Hepatocyte (in vitro differentiated cells): ENCODE measurements around the gene HNMT. TPM values are rescaled to one million over a fixed set of nuclear protein-coding genes. Genes with fewer than 3 reads are reported as not detected.

ENCODE experiments used
- DNase-seq: peaks from one replicate; pipeline ENCODE4 v3.0.0-alpha.2; 2016; ENCODE audit warnings: low spot score
- H2AFZ ChIP-seq: fragments of 200-600 bp; sonication (generic); 2 replicates; pipeline ENCODE4 v1.6.0; 2016; ENCODE audit warnings: antibody characterized with exemption, mild to moderate bottlenecking
- H3K27ac ChIP-seq: fragments of 200-600 bp; sonication (generic); 2 replicates; pipeline ENCODE4 v1.5.1; 2016; ENCODE audit warnings: mild to moderate bottlenecking
- H3K27me3 ChIP-seq: fragments of 200-600 bp; sonication (generic); 2 replicates; pipeline ENCODE4 v1.6.1; 2016
- H3K36me3 ChIP-seq: fragments of 200-600 bp; sonication (generic); replicated peaks from 2 replicates; pipeline ENCODE4 v1.5.1; 2016; ENCODE audit warnings: low read depth; ENCODE audit not compliant: insufficient read depth
- H3K4me1 ChIP-seq: fragments of 200-600 bp; sonication (generic); 2 replicates; pipeline ENCODE4 v1.5.1; 2016; ENCODE audit warnings: mild to moderate bottlenecking, moderate library complexity; ENCODE audit not compliant: insufficient read depth
- H3K4me2 ChIP-seq: fragments of 200-600 bp; sonication (generic); 2 replicates; pipeline ENCODE4 v1.6.0; 2016
- H3K4me3 ChIP-seq: fragments of 200-600 bp; sonication (generic); 2 replicates; pipeline ENCODE4 v1.5.1; 2016; ENCODE audit warnings: mild to moderate bottlenecking
- H3K79me2 ChIP-seq: fragments of 200-600 bp; sonication (generic); 2 replicates; pipeline ENCODE4 v1.6.0; 2017; ENCODE audit warnings: mild to moderate bottlenecking
- H3K9me2 ChIP-seq: fragments of 200-600 bp; sonication (generic); replicated peaks from 2 replicates; pipeline ENCODE4 v1.6.0; 2017; ENCODE audit warnings: mild to moderate bottlenecking; ENCODE audit not compliant: insufficient read depth
- H3K9me3 ChIP-seq: fragments of 200-600 bp; sonication (generic); 2 replicates; pipeline ENCODE4 v1.5.1; 2016; ENCODE audit warnings: low read depth, mild to moderate bottlenecking
- H4K20me1 ChIP-seq: fragments of 200-600 bp; sonication (generic); 2 replicates; pipeline ENCODE4 v1.6.0; 2016; ENCODE audit warnings: mild to moderate bottlenecking; ENCODE audit not compliant: insufficient read depth, poor library complexity, severe bottlenecking
- EZH2 ChIP-seq: fragments of 200-600 bp; sonication (generic); IDR thresholded peaks from 2 replicates; pipeline ENCODE4 v1.6.1; 2016; ENCODE audit warnings: antibody characterized with exemption, mild to moderate bottlenecking, borderline replicate concordance
- EZH2phosphoT487 ChIP-seq: fragments of 200-600 bp; sonication (generic); IDR thresholded peaks from one replicate; pipeline ENCODE4 v1.6.1; 2018; ENCODE audit warnings: antibody characterized with exemption, mild to moderate bottlenecking, low read depth, moderate library complexity; ENCODE audit not compliant: unreplicated experiment, severe bottlenecking
- WGBS: methylation state at CpG from one replicate; pipeline ENCODE4 v1.1.6; 2016; ENCODE audit warnings: low lambda C conversion rate; ENCODE audit errors: missing lambda C conversion rate; 5-methylcytosine and 5-hydroxymethylcytosine counted together
- polyA plus RNA-seq: library from polyadenylated mRNA; unstranded; fragments of >200 nt; fragmentation: Nextera tagmentation; extraction: Ambion mirVana; gene quantifications from 2 replicates; pipeline ENCODE4 v1.2.1, GENCODE V29; 2016
- total RNA-seq: library from RNA; depleted of rRNA; stranded (reverse); fragments of >200 nt; gene quantifications from 2 replicates; pipeline ENCODE4 v1.2.3, GENCODE V29; 2014
- TF ChIP-seq, protein P1 (sequence below): fragments of 200-600 bp; sonication (generic); IDR thresholded peaks from 2 replicates; pipeline ENCODE4 v1.5.1; 2016; ENCODE audit warnings: antibody characterized with exemption, mild to moderate bottlenecking; ENCODE audit not compliant: poor library complexity

Gene HNMT
- total and polyA plus RNA-seq, 2 experiments from 2014 or later: 23.4 to 26.3 TPM

DNA sequence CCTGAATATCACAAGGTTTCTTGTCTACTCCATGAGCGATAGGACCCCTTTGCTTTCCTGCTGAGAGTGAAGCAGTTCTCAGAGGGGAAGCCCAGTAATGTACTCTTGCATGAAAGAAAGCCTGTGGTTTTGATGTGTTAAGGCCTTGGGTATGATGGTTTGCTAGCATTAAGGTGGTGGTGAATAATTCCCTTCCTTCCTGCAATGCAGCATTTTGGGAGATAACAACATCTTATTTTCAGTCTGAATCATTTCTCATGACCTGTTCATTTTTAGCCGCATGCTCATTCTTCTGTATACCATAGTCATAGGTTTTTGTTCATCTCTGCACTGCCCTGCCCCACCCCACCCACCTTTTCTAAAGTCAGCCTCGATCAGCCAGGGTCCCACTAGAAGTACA, 66.2 kb downstream of the HNMT start:
- H4K20me1 ChIP-seq: no peaks in the 10 kb centered on the region
- no peak for TF ChIP-seq EZH2phosphoT487
- no peak for TF ChIP-seq EZH2
- TF ChIP-seq, protein P1, sequence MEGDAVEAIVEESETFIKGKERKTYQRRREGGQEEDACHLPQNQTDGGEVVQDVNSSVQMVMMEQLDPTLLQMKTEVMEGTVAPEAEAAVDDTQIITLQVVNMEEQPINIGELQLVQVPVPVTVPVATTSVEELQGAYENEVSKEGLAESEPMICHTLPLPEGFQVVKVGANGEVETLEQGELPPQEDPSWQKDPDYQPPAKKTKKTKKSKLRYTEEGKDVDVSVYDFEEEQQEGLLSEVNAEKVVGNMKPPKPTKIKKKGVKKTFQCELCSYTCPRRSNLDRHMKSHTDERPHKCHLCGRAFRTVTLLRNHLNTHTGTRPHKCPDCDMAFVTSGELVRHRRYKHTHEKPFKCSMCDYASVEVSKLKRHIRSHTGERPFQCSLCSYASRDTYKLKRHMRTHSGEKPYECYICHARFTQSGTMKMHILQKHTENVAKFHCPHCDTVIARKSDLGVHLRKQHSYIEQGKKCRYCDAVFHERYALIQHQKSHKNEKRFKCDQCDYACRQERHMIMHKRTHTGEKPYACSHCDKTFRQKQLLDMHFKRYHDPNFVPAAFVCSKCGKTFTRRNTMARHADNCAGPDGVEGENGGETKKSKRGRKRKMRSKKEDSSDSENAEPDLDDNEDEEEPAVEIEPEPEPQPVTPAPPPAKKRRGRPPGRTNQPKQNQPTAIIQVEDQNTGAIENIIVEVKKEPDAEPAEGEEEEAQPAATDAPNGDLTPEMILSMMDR: no peak
- no peak for DNase-seq
- no peak overlapping the region for H3K4me2 ChIP-seq
- no peaks in the 10 kb centered on the region for H3K9me3 ChIP-seq
- H3K36me3 ChIP-seq: no peaks in the 10 kb centered on the region
- H3K27me3 ChIP-seq: no peaks in the 10 kb centered on the region
- H3K79me2 ChIP-seq: no peaks in the 10 kb centered on the region
- no peak overlapping the region for H3K4me3 ChIP-seq
- WGBS: 95% methylated on average over 3 of the region's 3 CpGs
- H3K27ac ChIP-seq: no peak overlapping the region
- H3K9me2 ChIP-seq: no peaks in the 10 kb centered on the region
- H3K4me1 ChIP-seq: peaks cover 6% of the 10 kb centered on the region
- H2AFZ ChIP-seq: no peak overlapping the region

DNA sequence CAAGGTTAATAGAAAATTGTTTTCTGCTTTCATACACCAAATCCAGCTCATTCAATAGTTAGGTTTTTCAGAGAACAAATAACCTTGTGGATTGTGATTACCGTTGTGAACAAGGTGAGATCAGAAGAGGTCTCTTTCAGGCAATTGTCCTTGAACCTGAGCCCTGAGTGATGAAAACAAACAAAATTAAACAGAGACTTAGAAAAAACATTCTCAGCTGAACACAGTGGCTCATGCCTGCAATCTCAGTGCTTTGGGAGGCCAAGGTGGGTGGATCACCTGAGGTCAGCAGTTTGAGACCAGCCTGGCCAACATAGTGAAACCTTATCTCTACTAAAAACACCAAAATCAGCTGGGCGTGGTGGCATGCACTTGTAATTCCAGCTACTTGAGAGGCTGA, 68.1 kb downstream of the HNMT start:
- no peaks in the 10 kb centered on the region for H4K20me1 ChIP-seq
- DNase-seq: no peak
- WGBS: 74% methylated on average over 2 of the region's 2 CpGs
- H3K9me2 ChIP-seq: no peaks in the 10 kb centered on the region
- no peaks in the 10 kb centered on the region for H3K79me2 ChIP-seq
- TF ChIP-seq EZH2phosphoT487: no peak
- TF ChIP-seq, protein P1: no peak
- TF ChIP-seq EZH2: no peak
- no peak overlapping the region for H3K4me3 ChIP-seq
- H2AFZ ChIP-seq: no peak overlapping the region
- no peak overlapping the region for H3K27ac ChIP-seq
- H3K4me1 ChIP-seq: peaks cover 13% of the 10 kb centered on the region
- H3K27me3 ChIP-seq: no peaks in the 10 kb centered on the region
- H3K4me2 ChIP-seq: no peak overlapping the region
- H3K36me3 ChIP-seq: no peaks in the 10 kb centered on the region
- H3K9me3 ChIP-seq: no peaks in the 10 kb centered on the region

DNA sequence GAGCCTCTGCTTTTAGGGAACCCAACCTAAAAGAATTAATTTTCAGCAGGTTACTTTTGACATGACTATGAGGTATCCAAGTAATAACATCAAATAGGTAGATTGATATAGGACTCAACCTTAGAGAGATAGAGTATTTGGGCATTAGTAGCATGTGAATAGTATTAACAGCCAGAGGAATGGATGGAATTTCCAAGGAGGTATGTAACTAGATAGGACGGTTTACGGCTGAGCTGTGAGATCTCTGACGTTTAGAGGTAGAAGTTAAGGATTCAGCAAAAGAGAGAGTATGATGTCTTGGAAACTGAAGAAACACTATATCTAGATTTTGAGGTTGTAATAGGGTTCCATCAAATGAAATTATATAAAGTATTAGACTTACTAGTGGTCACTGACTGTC, 70.3 kb downstream of the HNMT start:
- H3K4me1 ChIP-seq: peaks cover 13% of the 10 kb centered on the region
- H2AFZ ChIP-seq: no peak overlapping the region
- TF ChIP-seq, protein P1: no peak
- TF ChIP-seq EZH2phosphoT487 (no peak), EZH2 (no peak)
- H3K36me3 ChIP-seq: no peaks in the 10 kb centered on the region
- no peak overlapping the region for H3K4me2 ChIP-seq
- H3K9me3 ChIP-seq: no peaks in the 10 kb centered on the region
- WGBS: 58% methylated on average over 3 of the region's 3 CpGs
- no peak overlapping the region for H3K27ac ChIP-seq
- no peaks in the 10 kb centered on the region for H4K20me1 ChIP-seq
- no peak overlapping the region for H3K4me3 ChIP-seq
- H3K27me3 ChIP-seq: no peaks in the 10 kb centered on the region
- no peaks in the 10 kb centered on the region for H3K9me2 ChIP-seq
- H3K79me2 ChIP-seq: no peaks in the 10 kb centered on the region
- DNase-seq: no peak

DNA sequence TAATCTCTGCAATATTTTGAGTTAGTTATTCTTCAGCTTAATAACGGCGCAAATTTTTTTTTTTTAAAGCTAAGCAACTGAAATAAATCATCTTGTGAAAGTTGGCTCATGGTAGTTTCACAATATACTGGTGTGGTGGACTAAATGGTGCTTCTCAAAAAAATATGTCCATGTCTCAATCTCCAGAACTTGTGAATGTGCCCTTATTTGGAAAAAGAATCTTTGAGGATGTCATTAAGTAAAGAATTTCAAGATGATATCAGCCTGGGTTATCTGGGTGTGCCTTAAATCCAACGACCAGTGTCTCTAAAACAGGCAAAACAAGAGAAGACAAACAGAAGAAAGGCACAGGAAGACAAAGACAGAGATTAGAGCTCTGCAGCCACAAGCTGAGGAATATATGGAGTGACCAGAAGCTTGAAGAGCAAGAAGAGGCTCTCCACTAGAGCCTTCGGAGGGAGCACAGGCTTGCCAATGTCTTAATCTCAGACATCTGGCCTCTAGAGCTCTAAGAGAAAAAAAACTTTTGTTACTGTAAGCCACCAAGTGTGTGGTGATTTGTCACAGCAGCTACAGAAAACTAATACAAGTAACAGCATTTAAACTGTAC, 71.4 kb downstream of the HNMT start:
- no peak overlapping the region for H3K4me3 ChIP-seq
- no peaks in the 10 kb centered on the region for H3K9me2 ChIP-seq
- H3K36me3 ChIP-seq: no peaks in the 10 kb centered on the region
- TF ChIP-seq EZH2: no peak
- TF ChIP-seq, protein P1: no peak
- no peak for TF ChIP-seq EZH2phosphoT487
- H3K27me3 ChIP-seq: no peaks in the 10 kb centered on the region
- H3K9me3 ChIP-seq: no peaks in the 10 kb centered on the region
- H3K4me1 ChIP-seq: peaks cover 13% of the 10 kb centered on the region
- peak overlapping the region; percentile 47 for H3K27ac ChIP-seq
- no peak overlapping the region for H2AFZ ChIP-seq
- H3K79me2 ChIP-seq: no peaks in the 10 kb centered on the region
- 51% methylated on average over 4 of the region's 4 CpGs for WGBS
- no peaks in the 10 kb centered on the region for H4K20me1 ChIP-seq
- DNase-seq: no peak
- no peak overlapping the region for H3K4me2 ChIP-seq
